Endothelial cell of umbilical vein (primary cell): Measurements from ENCODE around the gene NTNG1. TPM values are rescaled to one million over a fixed set of nuclear protein-coding genes. Genes with fewer than 3 reads are reported as not detected.

Experiments used
- BruUV-seq: library from RNA; stranded (reverse); fragments of 400-500 nt; replicated peaks from 2 replicates; lab custom pipeline; 2021; lab: Mats Ljungman, UMichigan
- CTCF ChIA-PET: fragments of 300-600, 350-600 bp; sonication (Branson Sonifier 250); formaldehyde crosslinking; loops from one replicate; lab custom pipeline; 2021; ENCODE audit warnings: antibody characterized with exemption, inconsistent platforms; lab: Charles Lee
- POLR2A ChIA-PET: fragments of 300-600, 350-600 bp; sonication (Branson Sonifier 250); formaldehyde crosslinking; loops from one replicate; lab custom pipeline; 2021; ENCODE audit warnings: antibody characterized with exemption, inconsistent platforms; lab: Charles Lee
- DNase-seq: peaks from one replicate; pipeline ENCODE4 v3.0.0-alpha.2; 2011; ENCODE audit warnings: low read depth, low spot score
- FAIRE-seq: peaks from 2 replicates; lab custom pipeline; 2011; peaks lifted over from hg19 to GRCh38; lab: Jason Lieb, UNC
- H2AFZ ChIP-seq: 2 replicates; pipeline ENCODE4 v1.6.0; 2012; ENCODE audit warnings: low read depth, low read length, control low read depth, inconsistent platforms
- H3K27ac ChIP-seq: 2 replicates; pipeline ENCODE4 v1.5.1; 2011; ENCODE audit warnings: low read depth, mild to moderate bottlenecking, control low read depth, low read length, moderate library complexity; ENCODE audit not compliant: insufficient read depth
- H3K27me3 ChIP-seq, 2 experiments: 2 replicates each; pipeline versions ENCODE4 v1.6.0 to v1.6.1; 2011; ENCODE audit warnings: low read length in 2 of 2, mixed read lengths in 1 of 2; ENCODE audit not compliant: control insufficient read depth in 2 of 2, insufficient read depth in 2 of 2
- H3K36me3 ChIP-seq, 2 experiments: 2 replicates in 1 of 2; 3 replicates in 1 of 2; pipeline ENCODE4 v1.5.1; 2011; ENCODE audit warnings: low read length in 2 of 2, mild to moderate bottlenecking in 1 of 2, moderate library complexity in 1 of 2; ENCODE audit not compliant: control insufficient read depth in 2 of 2, insufficient read depth in 2 of 2; ENCODE audit errors: extremely low read depth in 1 of 2
- H3K4me1 ChIP-seq: 3 replicates; pipeline ENCODE4 v1.5.1; 2011; ENCODE audit warnings: mild to moderate bottlenecking, low read length; ENCODE audit not compliant: control insufficient read depth, insufficient read depth; ENCODE audit errors: extremely low read depth
- H3K4me2 ChIP-seq: 2 replicates; pipeline ENCODE4 v1.6.1; 2011; ENCODE audit warnings: low read length, control low read depth, mixed read lengths; ENCODE audit not compliant: insufficient read depth
- H3K4me3 ChIP-seq, 3 experiments: fragments of 200-600 bp in 1 of 3; sonication (generic), shearing (Covaris generic) in 1 of 3; replicated peaks in 1 of 3; 2 replicates each; pipeline ENCODE4 v1.5.1; 2011 to 2016; ENCODE audit warnings: control low read depth in 3 of 3, low read length in 3 of 3, mild to moderate bottlenecking in 2 of 3, inconsistent platforms in 1 of 3, low read depth in 1 of 3, moderate library complexity in 1 of 3; ENCODE audit not compliant: insufficient read depth in 1 of 3
- H3K79me2 ChIP-seq: 2 replicates; pipeline ENCODE4 v1.6.0; 2012; ENCODE audit warnings: low read length, inconsistent platforms; ENCODE audit not compliant: control insufficient read depth, insufficient read depth
- H3K9ac ChIP-seq: replicated peaks from 2 replicates; pipeline ENCODE3; 2011; ENCODE audit warnings: low read length, control low read depth; ENCODE audit not compliant: insufficient read depth; ENCODE audit errors: extremely low read depth
- H3K9me1 ChIP-seq: replicated peaks from 3 replicates; pipeline ENCODE4 v1.6.0; 2011; ENCODE audit warnings: mild to moderate bottlenecking, low read length; ENCODE audit not compliant: control insufficient read depth, insufficient read depth; ENCODE audit errors: extremely low read depth
- H3K9me3 ChIP-seq: replicated peaks from 2 replicates; pipeline ENCODE4 v1.5.1; 2012; ENCODE audit warnings: low read length, inconsistent platforms; ENCODE audit not compliant: control insufficient read depth, insufficient read depth
- H4K20me1 ChIP-seq: replicated peaks from 2 replicates; pipeline ENCODE3; 2011; ENCODE audit warnings: mild to moderate bottlenecking, low read length; ENCODE audit not compliant: control insufficient read depth, insufficient read depth; ENCODE audit errors: extremely low read depth
- CTCF ChIP-seq, 2 donors: IDR thresholded peaks; 1 replicate in 1 of 2; 2 replicates in 1 of 2; pipeline ENCODE4 v1.5.1; 2011; ENCODE audit warnings: low read length in 2 of 2, mild to moderate bottlenecking in 2 of 2, moderate library complexity in 2 of 2, control low read depth in 1 of 2, inconsistent platforms in 1 of 2, low read depth in 1 of 2; ENCODE audit not compliant: insufficient read depth in 1 of 2; ENCODE audit errors: extremely low read depth in 1 of 2
- EZH2 ChIP-seq: IDR thresholded peaks from 2 replicates; pipeline ENCODE4 v1.6.1; 2012; ENCODE audit warnings: borderline replicate concordance, low read depth, mild to moderate bottlenecking, moderate library complexity, low read length, inconsistent platforms; ENCODE audit not compliant: severe bottlenecking
- FOS ChIP-seq: IDR thresholded peaks from 2 replicates; pipeline ENCODE4 v1.6.1; 2011; ENCODE audit warnings: mild to moderate bottlenecking, low read length, moderate library complexity, borderline replicate concordance; ENCODE audit not compliant: insufficient read depth
- GATA2 ChIP-seq: IDR thresholded peaks from 2 replicates; pipeline ENCODE4 v1.7.0; 2011; ENCODE audit warnings: low read depth, mild to moderate bottlenecking, moderate library complexity, mixed read lengths, low read length; ENCODE audit not compliant: insufficient read length, insufficient read depth
- JUN ChIP-seq: IDR thresholded peaks from 2 replicates; pipeline ENCODE4 v1.6.1; 2011; ENCODE audit warnings: borderline replicate concordance, low read depth; ENCODE audit not compliant: insufficient read length, insufficient read depth
- MYC ChIP-seq: IDR thresholded peaks from one replicate; pipeline ENCODE4 v1.6.1; 2011; ENCODE audit warnings: mild to moderate bottlenecking, low read depth, low read length
- dilution Hi-C: fragments of 300-500 bp; cut with MboI; formaldehyde crosslinking; loops from one replicate; pipeline ENCODE4 v1.15.0; 2019; ENCODE audit warnings: low sequenced_read_pairs; ENCODE audit not compliant: extremely low pct_ligation_motif_present
- intact Hi-C: fragments of 100-400 bp; cut with micrococcal nuclease; formaldehyde crosslinking; loops from one replicate; pipeline ENCODE4 v1.10.0; 2022
- polyA plus RNA-seq, 4 experiments: library from polyadenylated mRNA; depleted of rRNA in 3 of 4; stranded (reverse) in 3 of 4; unstranded in 1 of 4; fragments of >200 nt; gene quantifications; 2 replicates each; pipeline versions ENCODE4 v1.2.1 to v1.2.3, GENCODE V29; 2011 to 2012; ENCODE audit warnings: missing spikeins in 1 of 4
- total RNA-seq: library from RNA; stranded (reverse); gene quantifications from 2 replicates; pipeline ENCODE4 v1.2.3, GENCODE V29; 2021

The NTNG1 gene
- total and polyA plus RNA-seq, 2 donors (not counting 3 experiments of a cell fraction or from before 2014, with no cell fraction given), result not detected

- Histone ChIP-seq H3K4me2 (no peak overlapping the region), H3K9me3 (no peaks in the 10 kb centered on the region), H3K4me1 (no peaks in the 10 kb centered on the region), H3K4me3 (no peak overlapping the region), H3K9me1 (no peaks in the 10 kb centered on the region), H3K27ac (no peak overlapping the region), H3K9ac (no peak overlapping the region), H4K20me1 (no peaks in the 10 kb centered on the region), H3K79me2 (no peaks in the 10 kb centered on the region), H3K36me3 (no peaks in the 10 kb centered on the region), H2AFZ (no peak overlapping the region), H3K27me3 (no peaks in the 10 kb centered on the region)
- no peak for TF ChIP-seq GATA2
- no peak for TF ChIP-seq JUN
- no peak for TF ChIP-seq MYC
- TF ChIP-seq EZH2, result no peak
- intact Hi-C loops (no loop called here), dilution Hi-C loops (no loop called here)
- BruUV-seq, result no TSS peak
- ChIA-PET POLR2A (no interaction called here), CTCF (no interaction called here)
- FAIRE-seq (no peak), DNase-seq (peak; percentile 2)
Observed at GRCh38 chr1:107264561-107264960, 123.7 kb downstream of the NTNG1 start.

- CTCF ChIA-PET, result no interaction called here
- POLR2A ChIA-PET, result no interaction called here
- intact Hi-C loops, result no loop called here
Observed at GRCh38 chr1:107267489-107267888, 126.7 kb downstream of the NTNG1 start.

More at GRCh38 chr1:107267489-107267888, 126.7 kb downstream of the NTNG1 start:
- Histone ChIP-seq H3K9me3 (no peaks in the 10 kb centered on the region), H3K4me3 (no peak overlapping the region), H3K9me1 (no peaks in the 10 kb centered on the region), H3K27me3 (no peaks in the 10 kb centered on the region), H3K4me2 (no peak overlapping the region), H4K20me1 (no peaks in the 10 kb centered on the region), H3K4me1 (no peaks in the 10 kb centered on the region), H3K79me2 (no peaks in the 10 kb centered on the region), H2AFZ (no peak overlapping the region), H3K27ac (no peak overlapping the region), H3K36me3 (no peaks in the 10 kb centered on the region), H3K9ac (no peak overlapping the region)
- TF ChIP-seq GATA2 (no peak), EZH2 (no peak), FOS (no peak), CTCF (IDR thresholded peaks at IDR 0.05; ENCODE audit: extremely low read depth in 1 of 2, insufficient read depth in 1 of 2, low read depth in 1 of 2, low read length in 2 of 2) (no peak), JUN (no peak)
- no TSS peak for BruUV-seq
- DNase-seq, result no peak
- FAIRE-seq, result no peak
- dilution Hi-C loops, result no loop called here
